Measurements from ENCODE around the gene GALNT1.

The GALNT1 gene

DNA sequence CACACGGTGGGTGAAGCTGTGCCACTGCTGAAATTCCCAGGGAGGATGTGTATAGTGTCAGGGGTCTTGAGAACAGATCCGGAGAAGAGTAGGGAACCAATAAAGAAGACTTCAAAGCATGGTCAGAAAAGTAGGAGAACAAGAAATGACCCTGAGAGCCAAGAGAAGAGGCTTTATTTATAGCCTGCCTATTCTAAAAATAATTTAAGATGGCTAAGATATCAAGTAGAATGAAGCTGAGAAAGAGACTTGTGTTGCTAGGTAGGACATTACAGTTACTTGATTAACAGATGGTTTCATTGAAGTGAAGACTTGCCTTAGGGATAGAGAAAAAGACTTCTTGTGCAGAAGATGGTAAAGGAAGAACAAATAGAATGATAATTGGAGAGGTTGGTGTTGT, 43.7 kb downstream of the GALNT1 start:
- no peak for TF ChIP-seq CTCF (IDR thresholded peaks at IDR 0.05; ENCODE audit: control insufficient read depth, insufficient read depth, low read depth, low read length, missing control alignments)
- H3K4me3 ChIP-seq (ENCODE audit: control insufficient read depth, low read depth, low read length), result no peak overlapping the region
- DNase-seq (ENCODE audit: low read depth), result no peak

DNA sequence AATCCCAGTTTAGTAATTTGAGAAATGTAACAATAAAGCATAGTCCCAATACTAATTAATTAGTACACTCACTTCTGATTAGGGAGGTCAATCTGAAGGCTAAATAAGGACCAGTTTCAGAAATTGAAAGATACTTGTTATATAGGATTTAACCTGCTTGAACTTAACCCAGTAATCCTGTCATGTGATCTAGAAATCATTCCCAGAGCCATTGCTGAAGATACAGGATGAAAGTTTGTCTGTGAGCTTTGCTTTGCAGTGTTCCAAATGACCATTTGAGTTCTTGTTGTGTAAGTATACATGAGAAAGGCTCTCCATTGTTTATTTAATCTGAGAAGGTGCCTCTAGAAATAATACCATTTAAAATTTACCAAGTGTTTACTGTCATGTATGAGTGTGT, 52.2 kb downstream of the GALNT1 start:
- DNase-seq (ENCODE audit: low read depth), result no peak
- no peak overlapping the region for H3K4me3 ChIP-seq (ENCODE audit: control insufficient read depth, low read depth, low read length)
- no peak for TF ChIP-seq CTCF (IDR thresholded peaks at IDR 0.05; ENCODE audit: control insufficient read depth, insufficient read depth, low read depth, low read length, missing control alignments)

GRCh38 chr18:35634323-35634722, 52.8 kb downstream of the GALNT1 start:
- no peak for TF ChIP-seq CTCF (IDR thresholded peaks at IDR 0.05; ENCODE audit: control insufficient read depth, insufficient read depth, low read depth, low read length, missing control alignments)
- no peak for DNase-seq (ENCODE audit: low read depth)
- no peak overlapping the region for H3K4me3 ChIP-seq (ENCODE audit: control insufficient read depth, low read depth, low read length)

- H3K4me3 ChIP-seq (ENCODE audit: control insufficient read depth, low read depth, low read length), result no peak overlapping the region
- no peak for TF ChIP-seq CTCF (IDR thresholded peaks at IDR 0.05; ENCODE audit: control insufficient read depth, insufficient read depth, low read depth, low read length, missing control alignments)
- no peak for DNase-seq (ENCODE audit: low read depth)
Measured at GRCh38 chr18:35635170-35635569, 53.6 kb downstream of the GALNT1 start.

GRCh38 chr18:35637227-35637626, 55.7 kb downstream of the GALNT1 start:
- DNase-seq (ENCODE audit: low read depth), result no peak
- no peak for TF ChIP-seq CTCF (IDR thresholded peaks at IDR 0.05; ENCODE audit: control insufficient read depth, insufficient read depth, low read depth, low read length, missing control alignments)
- H3K4me3 ChIP-seq (ENCODE audit: control insufficient read depth, low read depth, low read length), result no peak overlapping the region

GRCh38 chr18:35639296-35639695, 57.8 kb downstream of the GALNT1 start:
- DNase-seq (ENCODE audit: low read depth), result no peak
- no peak overlapping the region for H3K4me3 ChIP-seq (ENCODE audit: control insufficient read depth, low read depth, low read length)
- no peak for TF ChIP-seq CTCF (IDR thresholded peaks at IDR 0.05; ENCODE audit: control insufficient read depth, insufficient read depth, low read depth, low read length, missing control alignments)

DNA sequence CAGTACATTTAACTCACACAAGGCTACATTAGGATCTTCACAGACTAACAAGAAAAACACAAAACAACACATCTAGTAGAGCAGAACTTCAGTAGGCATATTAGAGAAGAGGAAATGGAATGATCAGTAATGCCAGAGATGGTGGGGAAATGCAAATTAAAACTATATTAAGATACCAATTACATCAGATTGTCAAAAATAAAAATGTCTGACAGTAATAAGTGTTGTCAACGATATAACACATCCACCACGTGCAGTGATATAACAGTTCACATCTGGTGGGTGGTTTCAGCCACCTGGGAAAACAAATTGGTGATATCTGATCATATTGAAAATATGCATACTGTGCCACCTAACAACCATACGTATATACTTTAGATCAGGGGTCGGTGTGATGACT, 59.9 kb downstream of the GALNT1 start:
- DNase-seq (ENCODE audit: low read depth), result no peak
- no peak overlapping the region for H3K4me3 ChIP-seq (ENCODE audit: control insufficient read depth, low read depth, low read length)
- TF ChIP-seq CTCF (IDR thresholded peaks at IDR 0.05; ENCODE audit: control insufficient read depth, insufficient read depth, low read depth, low read length, missing control alignments), result no peak

All from AG09309 (cell line).